Measurements from ENCODE around the gene SLC22A3. TPM values are rescaled to one million over a fixed set of nuclear protein-coding genes. Genes with fewer than 3 reads are reported as not detected.

Gene SLC22A3
- polyA plus RNA-seq, 4 donors = 4.3 to 5.9 (median 5.0) TPM

GRCh38 chr6:160333101-160333500 lies 15.1 kb upstream of the SLC22A3 start:
- no peak for DNase-seq (ENCODE audit: low read depth in 4 of 4, low spot score in 3 of 4)

GRCh38 chr6:160333841-160334240 lies 14.3 kb upstream of the SLC22A3 start:
- no peak for DNase-seq (ENCODE audit: low read depth in 4 of 4, low spot score in 3 of 4)

GRCh38 chr6:160336200-160336599 lies 12.0 kb upstream of the SLC22A3 start:
- DNase-seq (ENCODE audit: low read depth in 4 of 4, low spot score in 3 of 4) = no peak

- DNase-seq (ENCODE audit: low read depth in 4 of 4, low spot score in 3 of 4) = no peak
Observed at GRCh38 chr6:160337301-160337700, 10.9 kb upstream of the SLC22A3 start.

- DNase-seq (ENCODE audit: low read depth in 4 of 4, low spot score in 3 of 4) = no peak
Observed at GRCh38 chr6:160337991-160338390, 10.2 kb upstream of the SLC22A3 start.

GRCh38 chr6:160343144-160343543 lies 5.0 kb upstream of the SLC22A3 start:
- no peak for DNase-seq (ENCODE audit: low read depth in 4 of 4, low spot score in 3 of 4)

GRCh38 chr6:160344271-160344670 lies 3.9 kb upstream of the SLC22A3 start:
- no peak for DNase-seq (ENCODE audit: low read depth in 4 of 4, low spot score in 3 of 4)

- no peak for DNase-seq (ENCODE audit: low read depth in 4 of 4, low spot score in 3 of 4)
Observed at GRCh38 chr6:160347259-160348222, 637 bp upstream of the SLC22A3 start.

GRCh38 chr6:160349020-160349441 lies 853 bp downstream of the SLC22A3 start:
- DNase-seq (ENCODE audit: low read depth in 4 of 4, low spot score in 3 of 4) = no peak

- no peak for DNase-seq (ENCODE audit: low read depth in 4 of 4, low spot score in 3 of 4)
Observed at GRCh38 chr6:160349814-160350350, 1.7 kb downstream of the SLC22A3 start.

- no peak for DNase-seq (ENCODE audit: low read depth in 4 of 4, low spot score in 3 of 4)
Observed at GRCh38 chr6:160353950-160354496, 5.8 kb downstream of the SLC22A3 start.

- no peak for DNase-seq (ENCODE audit: low read depth in 4 of 4, low spot score in 3 of 4)
Observed at GRCh38 chr6:160355001-160355400, 6.8 kb downstream of the SLC22A3 start.

- no peak for DNase-seq (ENCODE audit: low read depth in 4 of 4, low spot score in 3 of 4)
Observed at GRCh38 chr6:160356074-160356744, 8.0 kb downstream of the SLC22A3 start.

- DNase-seq (ENCODE audit: low read depth in 4 of 4, low spot score in 3 of 4) = no peak
Observed at GRCh38 chr6:160357088-160357487, 8.9 kb downstream of the SLC22A3 start.

- no peak for DNase-seq (ENCODE audit: low read depth in 4 of 4, low spot score in 3 of 4)
Observed at GRCh38 chr6:160358225-160359119, 10.3 kb downstream of the SLC22A3 start.

- DNase-seq (ENCODE audit: low read depth in 4 of 4, low spot score in 3 of 4) = no peak
Observed at GRCh38 chr6:160360955-160361354, 12.8 kb downstream of the SLC22A3 start.

GRCh38 chr6:160362556-160362955 lies 14.4 kb downstream of the SLC22A3 start:
- DNase-seq (ENCODE audit: low read depth in 4 of 4, low spot score in 3 of 4) = no peak

- no peak for DNase-seq (ENCODE audit: low read depth in 4 of 4, low spot score in 3 of 4)
Observed at GRCh38 chr6:160363016-160363996, 15.1 kb downstream of the SLC22A3 start.

- no peak for DNase-seq (ENCODE audit: low read depth in 4 of 4, low spot score in 3 of 4)
Observed at GRCh38 chr6:160365117-160365516, 16.9 kb downstream of the SLC22A3 start.

All from right renal pelvis (tissue), 4 donors.